GM12878 (cell line): ENCODE measurements around the gene PAIP1. TPM values are rescaled to one million over a fixed set of nuclear protein-coding genes. Genes with fewer than 3 reads are reported as not detected.

ENCODE experiments used
- BMI1 ChIP-seq: fragments of 450-650 bp; IDR thresholded peaks from 2 replicates; pipeline ENCODE4 v1.6.1; 2016; ENCODE audit warnings: mild to moderate bottlenecking, moderate library complexity, borderline replicate concordance
- DPF2 ChIP-seq: fragments of 450-650 bp; IDR thresholded peaks from 2 replicates; pipeline ENCODE4 v1.6.1; 2017; ENCODE audit warnings: mild to moderate bottlenecking
- ESRRA ChIP-seq: IDR thresholded peaks from 2 replicates; pipeline ENCODE4 v1.6.1; 2012; ENCODE audit warnings: mild to moderate bottlenecking, low read length, improper control_type of control experiment
- EZH2 ChIP-seq: IDR thresholded peaks from 2 replicates; pipeline ENCODE4 v1.6.1; 2012; ENCODE audit warnings: low read depth, mild to moderate bottlenecking, control low read depth, inconsistent platforms, low read length, borderline replicate concordance; ENCODE audit not compliant: control insufficient read depth
- IKZF1 ChIP-seq: fragments of 450-650 bp; conservative IDR thresholded peaks from 2 replicates; pipeline ENCODE4 v1.6.1; 2017; ENCODE audit warnings: antibody characterized with exemption, mild to moderate bottlenecking
- POLR2AphosphoS2 ChIP-seq: IDR thresholded peaks from 2 replicates; pipeline ENCODE4 v1.6.1; 2011; ENCODE audit warnings: low read depth, mild to moderate bottlenecking, low read length, improper control_type of control experiment, moderate library complexity
- POU2F2 ChIP-seq: IDR thresholded peaks from 3 replicates; pipeline ENCODE4 v1.6.1; 2011; ENCODE audit warnings: low read depth, mild to moderate bottlenecking, low read length, borderline replicate concordance
- SIN3A ChIP-seq: IDR thresholded peaks from 2 replicates; pipeline ENCODE4 v1.6.1; 2012; ENCODE audit warnings: low read depth, low read length, improper control_type of control experiment
- SMAD5 ChIP-seq: IDR thresholded peaks from 2 replicates; pipeline ENCODE4 v1.6.1; 2016; ENCODE audit warnings: antibody characterized with exemption, low read depth
- TCF3 ChIP-seq: IDR thresholded peaks from 2 replicates; pipeline ENCODE4 v1.6.1; 2012; ENCODE audit warnings: low read depth, mild to moderate bottlenecking, low read length, borderline replicate concordance; ENCODE audit not compliant: insufficient read depth
- polyA plus RNA-seq, 11 experiments: library from polyadenylated mRNA; depleted of rRNA in 4 of 11; unstranded in 6 of 11; stranded (reverse) in 5 of 11; fragments of >200 nt; fragmentation: Nextera tagmentation in 4 of 11; fragmentation: Illumina TruSeq in 1 of 11; extraction: Ambion mirVana in 4 of 11; extraction: Trizol in 1 of 11; gene quantifications; 1 replicate in 1 of 11; 2 replicates in 10 of 11; pipeline versions ENCODE4 v1.2.1 to v1.2.3, GENCODE V29; 2011 to 2016; ENCODE audit warnings: inconsistent platforms in 2 of 11, missing spikeins in 2 of 11, low read depth in 1 of 11
- total RNA-seq, 4 experiments: library from RNA; depleted of rRNA in 3 of 4; stranded (reverse); fragments of >200 nt in 3 of 4; fragmentation: Illumina TruSeq in 1 of 4; extraction: Trizol in 1 of 4; gene quantifications; 2 replicates each; pipeline versions ENCODE4 v1.2.1 to v1.2.3, GENCODE V29; 2013 to 2021

The PAIP1 gene
- total and polyA plus RNA-seq, 10 of the 15 experiments (the other 5 are each of a cell fraction or from before 2014, with no cell fraction given), result 37.4 to 90.9 (median 57.0) TPM

- TF ChIP-seq TCF3 (0 out of 2 replicates have a peak, but pooled peaks have one; percentile 40), SMAD5 (0 out of 2 replicates have a peak, but pooled peaks have one; percentile 44), SIN3A (peak; percentile 45; the same call in 1 of the 2 replicates), POU2F2 (0 out of 3 replicates have a peak, but pooled peaks have one; percentile 61), EZH2 (no peak), IKZF1 (peak; percentile 52), BMI1 (no peak), POLR2AphosphoS2 (peak; percentile 51), ESRRA (0 out of 2 replicates have a peak, but pooled peaks have one; percentile 35), DPF2 (0 out of 2 replicates have a peak, but pooled peaks have one; percentile 22)
These were observed 45.8 kb upstream of the PAIP1 start, which contains the start of gene NNT (continued) for GRCh38 chr5:43602461-43603343.
